Activated CD4-positive, CD25-positive, alpha-beta regulatory T cell (primary cell): ENCODE measurements around the gene PPFIA2.
"Not testable (repeated sequence)": the region's sequence is repeated elsewhere in the genome, so short reads cannot be mapped to it uniquely, and the experiment has no call there.

ENCODE experiments used
- DNase-seq, 4 experiments: peaks; one replicate each; lab custom pipeline; 2025; lab: John Stamatoyannopoulos, UW

Gene PPFIA2

GRCh38 chr12:81668475-81668874 lies 90.7 kb downstream of the PPFIA2 start:
- no peak for DNase-seq

- DNase-seq, result not testable (repeated sequence)
These were observed 99.8 kb downstream of the PPFIA2 start for GRCh38 chr12:81659310-81659709.

DNA sequence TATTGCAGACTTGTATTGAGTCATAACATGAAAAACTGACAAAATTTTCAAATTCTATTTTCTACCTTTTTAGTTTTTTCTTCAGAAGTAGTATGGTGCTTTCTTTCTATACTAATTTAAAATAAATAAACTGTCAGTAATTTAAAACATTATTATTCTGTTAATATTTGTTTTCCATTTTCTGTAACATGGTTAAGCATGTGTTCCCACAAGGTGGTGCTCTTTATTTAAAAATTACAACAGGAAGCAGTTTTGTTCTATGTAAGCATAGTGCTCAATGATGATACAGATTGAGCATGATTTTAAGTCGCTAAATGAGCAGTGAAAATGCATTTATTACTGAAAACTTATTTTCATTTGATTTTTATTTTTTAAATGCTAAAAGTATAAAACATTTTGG lies 114.6 kb downstream of the PPFIA2 start:
- DNase-seq, result no peak

GRCh38 chr12:81639196-81639595 lies 120.0 kb downstream of the PPFIA2 start:
- DNase-seq, result no peak

DNA sequence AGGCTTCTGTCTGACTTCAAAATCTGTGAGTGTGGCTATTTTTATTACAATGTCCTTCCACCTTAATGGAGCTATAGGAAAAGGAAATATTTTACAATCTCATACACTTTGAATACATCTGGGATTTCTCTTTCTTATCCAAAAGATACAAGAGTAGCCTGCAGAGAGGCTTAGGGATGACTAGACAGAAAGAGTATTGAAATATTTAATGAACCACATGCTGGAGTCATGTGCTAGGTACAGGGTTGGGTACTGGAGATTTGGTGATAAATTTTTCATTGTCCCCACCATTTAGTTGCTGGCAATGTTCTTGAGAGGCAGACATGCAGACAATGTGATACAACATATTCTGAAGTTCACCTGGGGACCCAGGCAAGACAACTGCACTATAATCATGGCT lies 126.0 kb downstream of the PPFIA2 start:
- no peak for DNase-seq

DNA sequence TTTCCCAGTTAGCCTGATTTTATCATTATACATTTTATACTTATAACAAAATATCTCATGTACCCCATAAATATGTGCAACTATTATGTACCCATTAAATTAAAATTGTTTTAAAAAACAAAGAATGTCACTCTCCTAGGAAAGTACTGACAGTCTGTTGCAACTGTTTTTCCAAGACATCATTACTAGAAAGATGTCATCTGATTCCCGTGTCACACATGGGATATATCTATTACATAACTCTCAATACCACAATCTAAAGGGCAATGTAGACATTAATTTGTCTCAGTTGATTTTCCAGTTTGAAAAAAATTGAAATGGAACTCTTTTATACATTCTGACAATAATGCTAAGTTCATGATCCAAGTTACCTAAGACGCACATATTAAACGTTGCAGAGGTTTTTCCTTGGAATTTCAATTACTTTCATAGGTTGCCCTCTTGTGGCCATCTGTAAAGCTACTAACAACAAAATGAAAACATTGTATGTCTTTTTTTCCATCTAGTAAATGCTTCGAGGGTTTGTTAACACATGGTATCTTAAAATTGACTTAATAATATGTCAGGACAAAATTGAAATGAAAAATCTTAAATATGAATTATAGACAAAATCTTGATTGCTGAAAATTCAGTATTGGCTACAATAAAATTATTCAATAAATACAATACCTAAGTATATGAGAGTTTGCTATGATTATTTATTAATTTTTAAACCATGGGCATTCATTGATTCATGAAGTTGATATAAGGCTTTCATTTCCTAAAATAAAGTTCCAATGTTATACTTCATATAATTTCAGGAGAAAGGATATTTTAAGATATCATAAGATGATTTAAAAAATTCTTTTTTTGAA lies 131.6 kb downstream of the PPFIA2 start:
- no peak for DNase-seq

DNA sequence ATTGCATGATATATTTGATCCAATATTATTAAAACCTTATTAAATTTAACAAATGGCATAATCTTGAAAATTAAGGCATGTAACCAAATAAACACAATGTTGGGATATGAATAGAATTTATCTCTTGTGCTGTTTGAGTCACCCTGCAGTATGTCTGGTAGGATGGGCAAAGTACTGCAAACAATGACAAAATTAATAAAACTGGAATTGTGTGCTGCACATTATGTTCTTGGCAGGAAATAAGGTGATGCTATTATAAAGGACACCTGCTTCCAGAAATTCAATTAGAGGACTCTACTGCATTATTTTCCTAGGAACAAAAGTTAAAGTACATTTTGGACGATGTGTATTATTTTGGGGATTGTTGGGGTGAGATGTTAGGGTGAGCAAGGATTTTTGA lies 132.7 kb downstream of the PPFIA2 start:
- DNase-seq, result no peak

DNA sequence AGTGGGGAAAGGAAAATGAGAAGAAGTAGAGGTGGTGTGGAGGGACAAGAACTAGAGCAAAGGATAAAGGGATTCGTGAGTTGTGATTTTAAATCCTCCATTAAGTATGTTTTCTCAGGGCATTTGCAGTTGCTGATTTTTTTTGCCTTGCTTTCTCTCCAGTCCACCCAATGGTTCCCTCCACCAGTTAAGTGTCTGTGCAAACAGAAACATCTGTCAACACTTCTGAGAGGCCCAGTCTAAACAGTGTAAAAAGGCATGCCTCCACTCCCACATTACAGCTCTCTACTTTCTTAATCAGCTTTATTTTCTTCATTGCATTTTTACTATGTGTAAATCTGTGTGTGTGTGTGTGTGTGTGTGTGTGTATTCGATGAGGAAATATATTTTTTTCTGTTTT lies 141.2 kb downstream of the PPFIA2 start:
- DNase-seq, result no peak

DNA sequence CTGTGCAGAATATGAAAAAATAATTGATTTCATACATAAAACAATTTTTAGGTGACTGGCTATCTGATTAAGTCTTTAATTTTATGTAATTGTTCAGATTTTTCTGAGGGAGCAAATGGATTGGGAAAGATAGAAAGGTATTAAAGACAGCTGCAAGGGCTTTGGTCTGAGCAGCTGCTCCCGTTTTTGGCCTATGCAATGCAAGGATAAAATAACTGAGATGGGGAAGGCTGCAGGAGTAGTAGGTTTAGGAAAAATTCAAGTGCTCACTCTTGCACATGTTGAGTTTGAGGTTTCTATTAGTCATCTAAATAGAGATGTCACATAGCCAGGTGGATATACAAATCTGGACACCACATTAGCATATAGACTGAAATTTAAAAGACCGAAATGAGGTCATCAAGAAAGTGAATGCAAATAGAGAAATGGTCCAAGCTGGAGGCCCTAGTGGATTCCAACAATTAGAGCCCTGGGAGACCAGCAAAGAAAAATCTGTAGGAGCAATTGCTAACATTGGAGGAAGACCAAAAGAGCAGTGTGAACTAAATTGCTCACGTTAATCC lies 144.0 kb downstream of the PPFIA2 start:
- DNase-seq, result no peak

GRCh38 chr12:81610955-81611889 lies 147.9 kb downstream of the PPFIA2 start:
- DNase-seq, result no peak

GRCh38 chr12:81597928-81598604 lies 161.1 kb downstream of the PPFIA2 start:
- no peak for DNase-seq

GRCh38 chr12:81596558-81596957 lies 162.6 kb downstream of the PPFIA2 start:
- no peak for DNase-seq

- no peak for DNase-seq
These were observed 167.9 kb downstream of the PPFIA2 start for GRCh38 chr12:81591256-81591655.

DNA sequence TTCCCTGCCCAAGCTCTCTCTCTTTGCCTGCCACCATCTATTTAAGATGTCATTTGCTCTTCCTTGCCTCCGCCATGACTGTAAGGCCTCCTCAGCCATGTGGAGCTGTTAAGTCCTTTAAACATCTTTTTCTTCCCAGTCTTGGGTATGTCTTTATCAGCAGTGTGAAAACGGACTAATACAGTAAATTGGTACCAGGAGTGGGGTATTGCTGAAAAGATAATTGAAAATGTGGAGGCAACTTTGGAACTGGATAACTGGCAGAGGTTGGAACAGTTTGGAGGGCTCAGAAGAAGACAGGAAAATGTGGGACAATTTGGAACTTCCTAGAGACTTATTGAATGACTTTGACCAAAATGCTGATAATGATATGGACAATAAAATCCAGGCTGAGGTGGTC lies 168.4 kb downstream of the PPFIA2 start:
- not testable (repeated sequence) for DNase-seq

- DNase-seq, result no peak
These were observed 170.7 kb downstream of the PPFIA2 start for GRCh38 chr12:81588235-81589008.

DNA sequence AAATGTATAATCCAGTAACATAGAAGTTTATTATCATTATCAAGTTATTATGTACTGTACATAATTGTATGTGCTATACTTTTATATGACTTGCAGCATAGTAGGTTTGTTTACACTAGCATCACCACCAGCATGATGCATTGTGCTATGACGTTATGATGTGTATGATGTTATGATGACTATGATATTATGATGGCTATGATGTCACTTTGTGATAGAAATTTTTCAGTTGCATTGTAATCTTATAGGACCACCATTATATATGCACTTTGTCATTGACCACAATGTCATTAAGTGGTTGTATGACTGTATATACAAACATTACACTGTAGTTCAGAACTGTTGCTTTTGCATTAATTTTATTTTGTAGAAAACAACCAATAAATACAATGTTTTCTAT lies 173.4 kb downstream of the PPFIA2 start:
- no peak for DNase-seq

DNA sequence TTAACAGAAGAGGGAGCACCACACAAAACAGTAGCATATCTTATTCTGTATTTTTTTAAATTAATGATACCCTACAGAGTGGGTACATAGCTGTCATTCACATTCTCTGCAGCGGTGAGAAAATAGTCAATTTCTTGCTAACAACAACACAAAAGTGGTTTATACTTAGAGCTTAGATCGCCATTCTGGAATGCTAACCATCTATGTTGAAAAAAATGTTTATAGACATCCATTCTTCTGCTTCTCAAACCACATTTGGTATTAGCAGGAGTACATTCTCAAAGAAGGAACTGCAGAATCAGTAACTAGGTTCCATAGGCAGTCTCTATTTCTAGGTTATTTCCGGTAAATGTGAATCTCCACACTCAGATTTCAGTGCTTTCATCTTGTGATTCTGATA lies 185.9 kb downstream of the PPFIA2 start:
- no peak for DNase-seq

GRCh38 chr12:81572411-81572810 lies 186.7 kb downstream of the PPFIA2 start:
- DNase-seq, result no peak

DNA sequence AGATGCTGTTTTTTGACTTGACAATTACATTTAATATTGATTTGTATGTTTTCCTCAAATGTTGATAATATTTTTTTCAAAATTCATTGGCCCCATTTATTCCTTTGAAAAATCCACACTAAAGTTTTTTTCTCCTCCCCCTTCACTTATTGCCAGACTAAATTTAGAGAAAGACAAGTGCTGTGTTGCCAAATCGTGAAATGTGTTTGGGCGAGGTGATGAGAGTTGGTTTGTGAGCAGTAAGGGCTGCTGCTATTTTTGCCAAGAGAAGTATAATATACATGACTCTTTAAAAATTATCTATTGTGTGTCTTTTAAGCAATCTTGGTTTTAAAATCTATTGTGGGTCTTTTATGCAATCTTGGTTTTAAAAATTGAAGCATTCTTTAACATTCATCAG lies 188.9 kb downstream of the PPFIA2 start:
- DNase-seq, result no peak

DNA sequence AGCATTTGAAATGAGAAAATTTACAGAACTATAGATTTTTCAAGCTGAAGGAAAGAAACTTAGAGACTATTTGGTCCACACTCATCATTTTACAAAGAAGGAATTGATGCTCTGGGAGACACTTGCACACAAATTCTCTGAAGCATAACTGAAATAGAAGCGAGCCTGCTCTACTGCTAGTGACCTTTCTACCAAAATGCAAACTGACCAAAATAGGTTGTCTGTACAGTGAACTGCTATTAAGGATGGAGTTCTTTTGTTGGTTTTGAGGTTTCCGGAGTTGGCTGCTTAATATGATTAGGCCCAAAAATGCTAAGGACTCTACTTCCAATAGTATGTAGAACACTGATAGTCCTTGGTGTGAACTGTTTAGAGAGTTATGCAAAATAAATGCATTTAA lies 194.9 kb downstream of the PPFIA2 start:
- DNase-seq, result no peak

DNA sequence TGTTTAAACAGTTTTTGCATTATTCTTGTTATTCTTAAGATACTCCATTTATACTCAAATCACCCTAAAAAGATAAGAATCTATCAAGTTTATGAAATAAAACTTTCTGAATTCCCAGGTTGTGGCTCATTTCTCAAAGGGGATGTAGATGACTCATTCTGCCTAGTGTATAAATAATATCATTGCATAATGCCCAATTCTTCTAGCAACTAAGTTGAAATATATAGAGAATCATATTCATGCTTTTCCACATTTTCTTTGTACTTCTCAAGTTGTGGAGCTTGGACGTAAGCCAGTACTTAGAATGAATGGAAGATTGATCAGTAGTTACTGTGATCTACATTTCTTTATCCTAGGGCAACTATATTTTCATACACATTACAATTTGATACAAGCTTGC lies 201.1 kb downstream of the PPFIA2 start:
- no peak for DNase-seq
